Pancreas (tissue), 10 donors: ENCODE measurements around the gene BEND6. TPM values are rescaled to one million over a fixed set of nuclear protein-coding genes. Genes with fewer than 3 reads are reported as not detected.

Experiments
- ATAC-seq, 4 donors: fragments of 200-7000 bp; cut with Tn5 transposase; one replicate each; pipeline versions ENCODE4 v1.8.0 to v1.9.1; 2020; ENCODE audit warnings: mild to moderate bottlenecking in 4 of 4, moderate library complexity in 4 of 4
- DNase-seq, 6 donors: peaks; one replicate each; pipeline ENCODE4 v3.0.0-alpha.2; 2020
- FAIRE-seq: peaks from 2 replicates; lab custom pipeline; 2012; peaks lifted over from hg19 to GRCh38; lab: Jason Lieb, UNC
- H3K27ac ChIP-seq, 4 donors: fragments of 200-600 bp; sonication (generic); 1 replicate in 3 of 4; 2 replicates in 1 of 4; pipeline versions ENCODE4 v1.5.0 to v1.8.0; 2020
- H3K27me3 ChIP-seq, 4 donors: fragments of 200-600 bp; one replicate each; pipeline ENCODE4 v1.8.0; 2021
- H3K36me3 ChIP-seq, 3 donors: fragments of 200-600 bp; sonication (generic) in 1 of 3; one replicate each; pipeline versions ENCODE4 v1.5.0 to v1.8.0; 2020 to 2021
- H3K4me1 ChIP-seq, 3 donors: fragments of 200-600 bp; one replicate each; pipeline ENCODE4 v1.8.0; 2021
- H3K4me3 ChIP-seq, 4 donors: fragments of 200-600 bp; sonication (generic) in 2 of 4; one replicate each; pipeline versions ENCODE4 v1.5.0 to v1.8.0; 2020 to 2021
- H3K9me3 ChIP-seq, 4 donors: fragments of 200-600 bp; one replicate each; pipeline ENCODE4 v1.8.0; 2021
- WGBS, 2 donors: extraction: QIAGEN DNeasy Blood & Tissue Kit; methylation state at CpG; one replicate each; pipeline ENCODE4 v1.1.7; 2013; 5-methylcytosine and 5-hydroxymethylcytosine counted together
- intact Hi-C, 3 donors: fragments of 100-400 bp; cut with DNase I; formaldehyde crosslinking; loops; one replicate each; pipeline versions ENCODE4 v1.11.1 to v1.14.2; 2022
- polyA plus RNA-seq, 2 donors: library from polyadenylated mRNA; stranded (reverse); fragments of 200-250 nt; gene quantifications; one replicate each; pipeline ENCODE4 v1.2.3, GENCODE V29; 2013
- total RNA-seq, 6 donors: library from RNA; stranded (reverse); fragmentation: NEBNext Ultra II Directional in 4 of 6; extraction: Animal tissue kit (Norgen Biotek cat#: 25700) in 4 of 6; gene quantifications; one replicate each; pipeline versions ENCODE4 v1.2.1 to v1.2.4, GENCODE V29; 2021 to 2023
- TF ChIP-seq, protein P1 (sequence below), 4 donors: fragments of 200-600 bp; sonication (generic) in 3 of 4; IDR thresholded peaks; one replicate each; pipeline versions ENCODE4 v1.5.0 to v1.8.0; 2021; ENCODE audit warnings: antibody characterized with exemption in 4 of 4
- donor health status: healthy with polysubstance abuse.
- donor health status: DM: no; HTN: no; CAD: no; lungs with moderate emphysema.
- donor health status: DM: no; HTN: no; CAD: no.
- donor health status: control.
- donor health status: control.
- donor health status: Bipolar disorder and iron deficiency.
- donor health status: DM: yes; HTN: yes; CAD: no.
- donor health status: DM: no; HTN: no; CAD: no.
- donor health status: DM: no; HTN: no; CAD: no.
- donor health status: DM: yes; HTN: yes; CAD: no.

The BEND6 gene
- total and polyA plus RNA-seq, 8 donors = 0.06 to 0.94 (median 0.47) TPM; not detected in 2

DNA sequence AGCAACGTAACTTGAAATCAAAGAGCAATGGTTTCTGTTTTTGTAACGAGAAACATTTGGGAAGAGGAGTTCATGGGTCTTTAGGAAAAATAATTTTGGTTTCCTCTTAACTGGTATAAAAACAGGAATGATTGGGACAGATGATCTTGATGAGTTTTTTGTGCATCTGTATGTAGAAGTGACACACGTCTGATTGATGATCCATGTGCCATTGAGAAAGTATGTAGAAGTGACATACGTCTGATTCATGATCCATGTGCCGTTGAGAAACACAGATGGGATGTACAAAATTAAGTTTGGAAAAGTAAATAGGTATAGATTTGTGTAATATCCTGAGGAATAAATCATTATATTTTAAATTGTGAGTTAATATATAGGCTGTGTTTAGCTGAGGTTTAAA is 93.7 kb downstream of the BEND6 start:
- 86 to 89% methylated on average over 5 of the region's 5 CpGs for whole genome bisulfite sequencing, 2 donors
- intact Hi-C loops = no loop called here
- H3K9me3 ChIP-seq = no peaks in the 10 kb centered on the region
- ATAC-seq (no peak), DNase-seq (no peak), FAIRE-seq (no peak)
- TF ChIP-seq, protein P1, sequence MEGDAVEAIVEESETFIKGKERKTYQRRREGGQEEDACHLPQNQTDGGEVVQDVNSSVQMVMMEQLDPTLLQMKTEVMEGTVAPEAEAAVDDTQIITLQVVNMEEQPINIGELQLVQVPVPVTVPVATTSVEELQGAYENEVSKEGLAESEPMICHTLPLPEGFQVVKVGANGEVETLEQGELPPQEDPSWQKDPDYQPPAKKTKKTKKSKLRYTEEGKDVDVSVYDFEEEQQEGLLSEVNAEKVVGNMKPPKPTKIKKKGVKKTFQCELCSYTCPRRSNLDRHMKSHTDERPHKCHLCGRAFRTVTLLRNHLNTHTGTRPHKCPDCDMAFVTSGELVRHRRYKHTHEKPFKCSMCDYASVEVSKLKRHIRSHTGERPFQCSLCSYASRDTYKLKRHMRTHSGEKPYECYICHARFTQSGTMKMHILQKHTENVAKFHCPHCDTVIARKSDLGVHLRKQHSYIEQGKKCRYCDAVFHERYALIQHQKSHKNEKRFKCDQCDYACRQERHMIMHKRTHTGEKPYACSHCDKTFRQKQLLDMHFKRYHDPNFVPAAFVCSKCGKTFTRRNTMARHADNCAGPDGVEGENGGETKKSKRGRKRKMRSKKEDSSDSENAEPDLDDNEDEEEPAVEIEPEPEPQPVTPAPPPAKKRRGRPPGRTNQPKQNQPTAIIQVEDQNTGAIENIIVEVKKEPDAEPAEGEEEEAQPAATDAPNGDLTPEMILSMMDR (IDR thresholded peaks at IDR 0.05) = no peak
- peaks cover 0 to 5% (median 0%) of the 10 kb centered on the region in 3 donors for H3K4me1 ChIP-seq
- H3K27ac ChIP-seq = no peak overlapping the region
- H3K36me3 ChIP-seq = peaks cover 0 to 5% (median 3%) of the 10 kb centered on the region in 3 donors
- no peaks in the 10 kb centered on the region for H3K27me3 ChIP-seq
- no peak overlapping the region for H3K4me3 ChIP-seq

DNA sequence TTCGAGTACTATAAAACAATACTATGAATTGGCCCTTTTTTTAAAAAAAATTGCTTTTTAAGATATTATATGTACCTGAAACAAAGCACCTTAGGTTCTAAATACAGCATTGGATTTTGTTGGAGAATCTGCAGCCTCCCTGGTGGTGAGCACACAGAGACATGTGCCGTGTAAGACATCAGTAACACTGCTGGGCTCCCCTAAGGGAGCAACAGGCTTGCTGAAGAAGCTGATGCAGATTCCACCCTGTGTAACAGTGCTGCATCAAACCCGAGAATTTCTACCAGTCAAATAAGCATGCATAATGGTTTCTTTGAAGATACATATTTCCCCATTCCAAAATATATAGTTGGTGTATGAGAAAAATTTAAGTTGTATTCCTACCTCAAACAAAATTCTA is 108.9 kb downstream of the BEND6 start:
- no peak for FAIRE-seq
- ATAC-seq = no peak
- TF ChIP-seq, protein P1 (IDR thresholded peaks at IDR 0.05) = no peak
- Histone ChIP-seq H3K36me3 (no peaks in the 10 kb centered on the region), H3K27me3 (no peaks in the 10 kb centered on the region), H3K4me1 (no peaks in the 10 kb centered on the region), H3K9me3 (no peaks in the 10 kb centered on the region), H3K4me3 (no peak overlapping the region), H3K27ac (no peak overlapping the region)
- whole genome bisulfite sequencing, 2 donors = 80 to 82% methylated on average over 3 of the region's 3 CpGs
- no peak for DNase-seq
- intact Hi-C loops = no loop called here

DNA sequence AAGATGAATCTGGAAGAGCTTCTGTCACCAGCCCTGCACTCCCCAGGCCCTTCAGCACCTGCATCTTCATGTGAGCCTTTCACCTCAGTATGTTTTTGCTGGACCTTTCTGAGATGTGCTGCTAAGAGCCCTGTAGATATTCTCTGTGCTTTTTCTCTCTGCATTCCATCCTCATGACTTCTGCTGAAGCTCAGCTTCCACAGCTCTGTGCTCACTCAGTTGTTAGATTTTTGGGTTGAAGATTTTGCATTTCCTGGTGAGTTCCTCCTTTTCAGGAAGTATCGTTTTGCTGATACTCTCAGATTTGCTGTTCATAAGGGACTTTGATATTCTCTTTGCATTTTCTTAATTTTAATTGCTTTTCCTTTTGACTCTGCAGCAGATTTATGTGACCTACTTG is 109.9 kb downstream of the BEND6 start:
- WGBS, 2 donors = 81 to 85% methylated on average over 1 of the region's 1 CpG
- TF ChIP-seq, protein P1 (IDR thresholded peaks at IDR 0.05) = no peak
- ATAC-seq (no peak), FAIRE-seq (no peak), DNase-seq (no peak)
- no peaks in the 10 kb centered on the region for H3K36me3 ChIP-seq
- H3K4me3 ChIP-seq = no peak overlapping the region
- no peaks in the 10 kb centered on the region for H3K9me3 ChIP-seq
- no peaks in the 10 kb centered on the region for H3K4me1 ChIP-seq
- intact Hi-C loops = no loop called here
- no peaks in the 10 kb centered on the region for H3K27me3 ChIP-seq
- no peak overlapping the region for H3K27ac ChIP-seq

DNA sequence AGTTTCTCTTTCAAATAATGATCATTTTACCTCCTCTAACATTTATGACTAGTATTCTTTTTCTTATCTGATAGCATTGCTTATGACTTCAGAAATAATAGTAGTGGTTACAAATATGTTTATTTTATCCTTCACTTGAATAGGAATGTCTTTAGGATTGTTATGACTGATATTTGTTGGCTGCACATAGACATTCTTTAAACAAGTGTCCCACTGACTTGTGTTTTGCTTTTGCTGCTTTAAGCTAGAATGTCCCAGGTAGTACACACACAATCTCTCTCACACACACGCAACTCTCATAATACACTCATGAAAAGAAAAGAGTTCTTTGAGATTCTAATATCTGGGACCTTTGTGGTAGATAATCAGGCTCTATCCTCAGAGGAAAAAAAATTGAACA is 113.2 kb downstream of the BEND6 start:
- no peaks in the 10 kb centered on the region for H3K27me3 ChIP-seq
- TF ChIP-seq, protein P1 (IDR thresholded peaks at IDR 0.05) = no peak
- WGBS, 2 donors = 92 to 93% methylated on average over 1 of the region's 1 CpG
- no peak overlapping the region for H3K4me3 ChIP-seq
- ATAC-seq (no peak), DNase-seq (no peak), FAIRE-seq (no peak)
- intact Hi-C loops = no loop called here
- no peaks in the 10 kb centered on the region for H3K4me1 ChIP-seq
- H3K36me3 ChIP-seq = no peaks in the 10 kb centered on the region
- H3K9me3 ChIP-seq = no peaks in the 10 kb centered on the region
- H3K27ac ChIP-seq = no peak overlapping the region

DNA sequence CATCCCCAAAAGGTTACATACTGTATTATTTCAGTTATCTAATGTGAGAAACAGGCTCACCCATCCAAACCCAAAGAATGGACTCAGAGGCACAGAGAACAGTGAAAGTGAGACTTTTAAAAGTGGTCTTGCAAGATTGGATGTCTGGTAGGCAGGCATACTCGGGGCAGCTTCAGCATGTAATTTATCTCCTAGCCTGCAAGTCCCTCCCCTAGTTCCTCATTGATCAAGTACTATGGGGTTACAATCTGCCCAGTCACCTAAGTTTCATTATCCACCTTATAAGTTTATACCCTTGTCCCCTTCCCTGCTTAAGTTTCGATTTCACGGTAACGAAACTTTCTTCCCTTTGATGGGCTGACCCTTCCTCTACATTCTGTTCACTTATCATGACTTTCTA is 114.3 kb downstream of the BEND6 start:
- no peak for ATAC-seq
- 85% methylated on average over 4 of the region's 4 CpGs for WGBS, 2 donors
- intact Hi-C loops = no loop called here
- H3K27ac ChIP-seq = no peak overlapping the region
- no peaks in the 10 kb centered on the region for H3K4me1 ChIP-seq
- no peaks in the 10 kb centered on the region for H3K9me3 ChIP-seq
- FAIRE-seq = no peak
- TF ChIP-seq, protein P1 (IDR thresholded peaks at IDR 0.05) = no peak
- no peak for DNase-seq
- H3K4me3 ChIP-seq = no peak overlapping the region
- no peaks in the 10 kb centered on the region for H3K27me3 ChIP-seq
- no peaks in the 10 kb centered on the region for H3K36me3 ChIP-seq
